HG03097 (cell line): ENCODE measurements around the gene CCNQ.

ENCODE experiments used
- ATAC-seq: cut with Tn5 transposase; IDR thresholded peaks from one replicate; pipeline ENCODE4 v1.9.1; 2021; ENCODE audit not compliant: unreplicated experiment, low FRiP score

The CCNQ gene

DNA sequence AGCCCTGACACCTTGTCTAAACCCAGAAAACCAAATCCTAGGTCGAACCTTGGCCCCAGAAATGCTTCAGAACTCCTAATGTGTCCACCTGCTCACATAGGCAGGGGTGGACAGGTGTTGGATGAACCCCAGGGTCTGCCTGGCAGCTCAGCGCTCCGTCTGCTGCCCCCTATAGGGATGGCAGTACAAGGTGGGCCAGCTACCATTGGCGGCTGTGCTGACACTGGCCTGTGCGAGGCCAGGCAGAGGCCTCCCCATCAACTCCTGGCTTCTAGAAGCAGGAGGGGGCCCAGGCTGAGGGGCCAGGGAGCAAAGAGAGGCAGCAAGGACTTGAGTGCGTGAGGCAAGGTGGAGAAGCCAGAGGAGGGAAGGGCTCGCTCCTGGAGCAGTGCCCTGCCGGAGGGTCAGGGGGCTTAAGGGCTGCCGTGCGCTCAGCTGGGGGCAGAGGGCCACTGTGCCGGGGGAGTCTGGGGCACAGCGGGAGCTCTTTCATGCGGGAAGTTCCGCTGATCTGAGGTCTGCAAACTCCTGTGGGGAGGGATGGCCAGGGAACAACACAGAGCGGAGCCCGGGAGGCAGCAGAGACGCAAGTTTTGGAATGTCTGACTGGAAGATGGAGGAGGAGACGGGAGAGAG is 20.6 kb downstream of the CCNQ start:
- no peak for ATAC-seq

DNA sequence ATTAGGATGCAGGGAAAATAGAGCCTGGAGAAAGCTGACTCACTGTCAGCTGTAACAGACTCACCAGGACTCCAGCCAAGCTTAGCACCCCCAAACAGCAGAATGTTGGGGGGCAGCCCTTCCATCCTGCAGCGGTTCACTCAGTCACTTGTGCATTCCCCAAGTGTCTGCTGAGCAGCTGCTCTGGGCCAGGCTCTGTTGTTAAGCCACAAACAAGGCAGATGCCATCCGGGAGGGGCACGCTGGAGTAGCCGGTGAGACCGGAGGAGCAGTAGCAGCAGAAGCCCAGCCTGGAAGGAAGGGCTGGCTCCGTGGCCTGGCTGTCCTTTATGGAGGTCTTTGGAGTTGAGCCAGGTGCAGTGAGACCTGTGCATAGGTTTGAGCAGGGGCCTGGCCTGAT is 22.0 kb downstream of the CCNQ start:
- no peak for ATAC-seq

DNA sequence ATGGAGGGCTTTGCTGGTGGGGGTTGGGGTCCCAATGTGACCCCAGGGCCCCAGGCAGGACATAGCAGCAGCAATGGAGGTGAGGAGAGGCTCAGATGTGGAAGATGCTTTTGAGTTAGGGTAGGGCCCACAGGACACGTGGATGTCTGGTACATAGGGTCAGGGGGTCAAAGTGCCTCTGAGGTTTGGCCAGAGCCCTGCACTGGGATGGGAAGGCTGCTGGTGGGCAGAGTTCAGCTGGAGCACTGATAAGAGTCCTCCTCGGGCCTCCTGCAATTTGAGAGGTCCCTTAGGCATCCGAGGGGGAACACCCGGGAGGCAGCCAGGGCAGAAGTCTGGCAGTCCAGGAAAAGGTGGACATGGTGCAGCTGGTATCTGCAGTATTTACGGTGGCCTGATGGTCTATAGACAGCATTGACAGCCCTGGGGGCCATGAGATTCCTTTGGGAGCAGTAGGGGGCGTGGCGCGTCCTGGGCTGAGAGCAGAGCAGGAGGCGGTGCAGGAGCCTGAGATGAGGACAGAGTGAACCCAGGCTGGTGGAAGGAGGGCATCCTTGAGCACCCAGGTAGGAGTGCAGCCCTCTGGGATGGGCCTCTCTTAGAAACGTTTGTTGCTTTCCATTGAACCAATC is 22.6 kb downstream of the CCNQ start:
- no peak for ATAC-seq

DNA sequence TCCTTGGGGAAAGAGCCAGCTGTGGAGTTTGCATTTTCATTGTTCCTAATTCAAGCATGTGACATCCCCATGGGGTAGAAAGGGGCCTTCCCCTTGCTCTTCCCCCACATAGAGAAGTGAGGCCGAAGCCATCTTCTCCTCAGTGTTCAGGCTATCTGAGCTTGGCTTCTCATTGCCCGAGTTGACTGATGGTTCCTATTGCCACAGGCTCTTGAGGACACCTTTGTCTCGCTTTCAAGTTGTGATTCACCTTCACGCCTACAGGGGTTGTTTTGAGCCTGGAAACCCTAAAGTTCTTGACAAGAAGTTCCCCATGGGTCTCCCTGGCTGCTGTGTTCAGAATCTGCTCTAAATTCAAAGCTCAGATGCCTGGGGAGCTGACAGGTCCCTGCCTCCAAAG is 25.0 kb downstream of the CCNQ start:
- ATAC-seq: no peak

DNA sequence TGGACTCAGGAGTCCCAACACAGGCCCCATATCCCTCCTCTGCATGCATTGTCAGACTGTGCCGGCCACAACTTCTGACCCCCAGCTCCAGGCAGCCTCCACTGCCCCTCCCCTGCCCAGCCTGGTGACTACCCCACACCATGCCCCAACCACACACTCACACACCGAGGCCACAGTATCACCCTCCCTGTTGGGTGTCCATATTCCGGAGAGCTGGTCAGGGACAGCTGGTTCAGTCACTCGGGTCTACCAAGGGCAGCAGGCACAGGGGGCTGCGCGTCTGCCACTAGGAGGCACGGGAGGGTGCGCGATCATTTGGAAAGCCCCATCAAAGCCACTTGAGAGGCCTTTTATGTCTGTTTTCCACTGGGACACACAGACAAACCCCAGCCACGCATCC is 26.3 kb downstream of the CCNQ start:
- ATAC-seq: no peak

DNA sequence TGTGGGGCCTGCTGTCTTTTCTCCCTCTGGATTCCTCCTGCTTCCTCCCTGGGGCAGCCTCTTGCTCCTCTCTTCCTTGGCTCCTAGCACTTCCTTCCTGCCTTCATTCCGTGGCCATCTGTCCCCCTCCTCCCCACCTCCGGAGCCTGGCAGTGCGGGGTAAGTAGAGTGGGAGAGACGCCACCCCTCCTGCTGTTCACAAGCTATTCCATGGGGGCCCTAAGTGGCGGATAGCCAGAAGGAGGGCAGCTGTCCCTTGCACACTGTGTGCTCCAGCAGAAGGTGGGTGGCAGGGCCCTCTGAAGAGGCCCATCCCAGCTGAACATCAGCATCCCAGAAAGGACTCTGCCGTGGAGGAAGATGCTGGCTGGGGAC is 27.4 kb downstream of the CCNQ start:
- no peak for ATAC-seq

DNA sequence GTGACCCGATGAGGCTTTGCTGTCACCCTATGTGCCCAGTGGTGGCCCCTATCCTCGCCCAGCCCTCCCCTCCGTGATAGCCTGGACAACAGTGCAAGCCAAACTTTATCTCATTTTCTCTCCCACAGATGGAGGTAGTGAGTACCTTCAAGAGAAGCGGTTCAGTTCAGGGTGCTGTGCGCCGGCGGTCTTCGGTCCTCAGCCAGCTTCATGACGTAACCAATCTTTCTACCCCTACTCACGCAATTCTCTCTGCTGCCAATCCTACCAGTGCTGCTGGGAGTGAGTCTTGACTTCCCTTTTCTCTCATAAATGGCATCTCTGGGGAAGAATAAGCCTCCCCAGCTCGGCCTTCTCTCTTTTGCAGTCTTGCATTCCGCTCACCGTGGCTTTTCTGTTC is 29.5 kb downstream of the CCNQ start:
- ATAC-seq: no peak

DNA sequence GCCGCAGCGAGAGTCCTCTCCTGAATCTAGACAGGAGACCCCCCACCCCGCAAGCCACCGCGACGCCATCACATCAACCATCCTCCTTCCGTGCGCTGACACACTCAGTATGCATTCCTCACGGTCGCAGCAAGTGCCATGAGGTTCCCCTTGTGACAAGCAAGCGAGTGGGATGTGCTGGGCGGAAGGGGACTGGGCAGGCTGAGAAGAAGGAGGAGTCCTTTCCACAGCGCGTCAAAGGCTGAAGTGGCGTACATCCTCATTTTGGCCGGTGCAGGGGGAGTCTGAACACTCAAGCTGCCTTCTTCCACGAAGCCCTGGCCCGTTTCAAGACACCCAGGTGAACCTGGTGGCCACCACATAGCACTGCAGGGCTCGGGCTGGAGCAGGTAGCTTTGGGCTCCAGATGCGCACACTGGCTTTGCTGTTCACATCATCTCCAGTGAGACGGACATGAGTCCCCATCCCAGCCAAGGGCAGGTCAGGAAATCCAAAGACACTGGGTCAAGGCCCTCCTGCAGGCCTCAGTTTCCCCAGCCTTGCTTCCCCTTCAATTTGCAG is 30.4 kb downstream of the CCNQ start:
- no peak for ATAC-seq

DNA sequence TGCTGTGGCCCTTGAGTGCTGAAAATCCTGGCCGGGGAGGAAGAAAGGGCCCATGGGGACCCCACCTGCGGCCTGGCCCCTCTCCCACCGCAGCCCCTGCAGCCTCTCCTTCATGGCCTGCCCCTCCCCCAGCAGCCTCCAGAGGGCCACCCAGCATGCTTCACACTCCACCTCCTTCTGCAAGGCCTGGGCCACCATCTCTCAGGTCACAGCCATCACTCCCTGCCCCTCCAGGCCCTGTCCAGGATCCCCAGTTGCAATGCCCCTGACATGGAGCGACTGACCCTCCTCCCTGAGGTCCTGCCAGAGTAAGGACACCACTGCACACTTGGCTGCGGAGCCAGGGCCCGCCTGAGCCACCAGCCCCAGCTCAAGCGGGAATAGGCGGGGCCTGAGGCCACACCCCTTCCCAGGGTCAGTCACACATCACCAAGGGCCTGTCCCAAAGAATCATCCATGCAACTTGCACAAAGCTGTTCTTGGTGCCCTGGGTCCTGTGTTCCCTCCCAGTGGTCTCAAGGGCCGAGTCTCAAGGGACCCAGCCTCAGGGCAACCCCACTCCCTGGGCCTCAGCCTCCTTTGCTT is 32.9 kb downstream of the CCNQ start:
- ATAC-seq: no peak

DNA sequence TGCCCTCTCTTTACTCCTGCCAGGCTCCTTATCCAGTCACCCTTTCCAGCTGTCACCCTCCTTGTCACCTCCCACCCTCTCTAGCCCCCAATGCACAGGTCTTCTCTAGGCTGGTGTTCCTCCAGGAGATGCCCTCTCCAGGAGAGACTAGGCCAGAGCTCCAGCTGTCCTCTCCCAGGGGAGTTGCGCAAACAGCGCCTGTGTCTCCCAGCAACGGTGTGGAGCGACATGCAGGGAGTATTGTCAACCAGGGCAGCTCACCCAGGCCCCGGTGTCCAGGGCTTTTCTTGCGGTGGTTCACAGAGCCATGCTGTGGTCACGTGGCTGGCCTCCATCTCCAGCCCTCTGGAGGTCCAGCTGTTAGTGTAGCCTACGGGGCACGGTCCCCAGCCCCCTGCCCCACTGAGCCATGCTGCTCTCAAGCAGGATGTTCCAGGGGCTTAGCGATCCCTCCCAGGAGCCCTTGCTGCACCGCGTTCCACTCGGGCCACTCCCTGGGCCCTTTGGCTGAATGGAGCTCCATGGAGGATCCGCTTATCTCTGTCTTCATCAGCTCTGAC is 34.8 kb downstream of the CCNQ start:
- ATAC-seq: no peak

DNA sequence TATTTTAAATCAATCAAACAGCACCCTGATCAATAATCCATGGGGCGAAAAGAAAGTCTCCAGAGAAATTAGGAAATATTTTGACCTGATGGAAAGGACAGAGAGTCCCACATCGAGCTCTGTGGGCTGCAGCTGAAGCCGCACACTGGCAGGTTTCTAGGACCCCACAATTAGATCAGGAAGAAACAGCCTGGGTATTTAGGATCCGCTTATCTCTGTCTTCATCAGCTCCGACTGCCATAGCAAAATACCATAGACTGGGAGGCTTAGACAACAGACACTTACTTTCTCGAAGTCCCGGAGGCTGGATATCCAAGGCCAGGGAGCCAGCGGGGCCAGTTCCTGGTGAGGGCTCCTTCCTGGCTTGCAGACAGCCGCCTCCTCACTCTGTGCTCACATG is 36.4 kb downstream of the CCNQ start:
- ATAC-seq: no peak

DNA sequence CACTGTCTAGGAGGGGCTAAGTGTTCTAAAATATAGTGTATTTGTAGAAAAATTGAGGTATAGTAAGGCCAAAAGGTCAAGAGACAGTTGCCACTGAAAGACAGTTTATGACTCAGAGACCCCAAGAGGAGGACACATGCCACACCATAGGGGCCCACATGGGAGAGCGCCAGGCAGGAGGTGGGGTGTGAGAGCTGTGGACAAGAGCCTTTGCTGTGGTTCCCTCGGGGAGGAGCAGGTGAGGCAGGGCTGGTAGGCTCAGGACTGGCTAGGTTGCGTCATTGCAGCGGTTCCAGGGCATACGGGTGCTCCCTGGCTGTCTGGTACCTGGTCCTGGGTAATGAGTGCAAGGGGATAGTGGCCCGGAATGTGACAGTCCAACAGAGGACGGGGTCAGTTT is 37.6 kb downstream of the CCNQ start:
- ATAC-seq: no peak

DNA sequence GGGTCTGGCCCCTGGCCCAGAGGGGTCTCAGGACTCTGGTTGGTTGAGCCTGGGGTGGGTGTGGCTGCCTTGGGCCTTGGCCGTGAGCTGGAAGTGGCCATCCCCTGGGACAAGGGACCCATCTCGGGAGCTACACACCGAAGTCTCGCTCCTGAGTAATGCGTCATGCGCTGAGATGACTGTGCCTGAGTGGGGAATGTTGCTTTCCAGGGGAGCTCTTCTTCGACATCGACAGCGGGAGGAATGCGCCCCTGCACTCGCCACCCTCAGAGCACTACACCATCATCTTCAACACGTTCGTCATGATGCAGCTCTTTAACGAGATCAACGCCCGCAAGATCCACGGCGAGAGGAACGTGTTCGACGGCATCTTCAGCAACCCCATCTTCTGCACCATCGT is 38.5 kb downstream of the CCNQ start:
- ATAC-seq: no peak

DNA sequence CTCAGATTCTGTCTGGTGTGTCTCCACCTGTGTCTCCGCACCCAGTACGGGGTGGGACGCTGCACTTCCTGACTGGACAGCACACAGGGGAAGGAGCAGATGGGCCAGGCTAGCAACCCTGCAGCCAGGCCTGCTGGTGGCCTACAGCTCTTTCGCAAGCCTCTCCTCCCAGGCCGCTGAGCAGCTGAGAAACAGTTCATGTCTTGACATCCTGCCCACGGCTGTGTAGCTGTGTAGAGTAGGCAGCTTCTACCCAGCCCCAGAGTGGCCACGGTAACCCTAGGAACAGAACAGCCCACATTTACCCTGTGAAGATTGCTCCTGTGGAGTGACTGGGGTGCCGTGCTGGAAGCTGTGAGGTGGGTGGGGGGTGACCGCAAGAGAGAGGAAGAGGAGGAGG is 38.9 kb downstream of the CCNQ start:
- no peak for ATAC-seq

DNA sequence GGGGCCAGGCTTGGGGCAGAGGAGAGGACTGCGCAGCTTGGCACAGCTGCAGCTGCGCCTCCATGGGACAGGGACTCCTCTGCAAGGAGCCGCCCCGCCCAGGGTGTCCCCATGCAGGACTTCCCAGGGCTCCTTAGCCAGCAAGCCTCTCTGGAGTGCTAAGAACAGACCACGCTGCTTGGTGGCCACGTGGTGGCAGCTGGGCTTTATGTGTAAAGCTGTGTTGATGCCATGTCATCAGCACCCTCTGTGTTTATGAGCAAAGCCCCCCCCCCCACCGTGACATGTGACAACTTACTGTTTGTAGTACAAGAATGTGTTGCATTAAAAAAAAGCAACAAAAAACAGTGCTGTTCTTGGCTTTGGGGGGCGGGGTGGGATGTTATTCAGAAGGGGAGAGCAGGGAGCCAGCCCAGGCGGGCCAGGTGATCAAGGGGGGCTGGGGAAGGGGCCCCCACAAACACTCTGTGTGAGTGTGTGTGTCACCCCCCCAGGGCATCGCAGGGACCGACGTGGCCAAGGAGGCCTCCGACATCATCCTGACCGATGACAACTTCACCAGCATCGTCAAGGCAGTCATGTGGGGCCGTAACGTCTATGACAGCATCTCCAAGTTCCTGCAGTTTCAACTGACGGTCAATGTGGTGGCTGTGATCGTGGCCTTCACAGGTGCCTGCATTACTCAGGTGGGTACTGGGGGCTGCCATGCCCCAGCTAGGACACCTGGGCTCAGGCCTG is 41.2 kb downstream of the CCNQ start:
- no peak for ATAC-seq

DNA sequence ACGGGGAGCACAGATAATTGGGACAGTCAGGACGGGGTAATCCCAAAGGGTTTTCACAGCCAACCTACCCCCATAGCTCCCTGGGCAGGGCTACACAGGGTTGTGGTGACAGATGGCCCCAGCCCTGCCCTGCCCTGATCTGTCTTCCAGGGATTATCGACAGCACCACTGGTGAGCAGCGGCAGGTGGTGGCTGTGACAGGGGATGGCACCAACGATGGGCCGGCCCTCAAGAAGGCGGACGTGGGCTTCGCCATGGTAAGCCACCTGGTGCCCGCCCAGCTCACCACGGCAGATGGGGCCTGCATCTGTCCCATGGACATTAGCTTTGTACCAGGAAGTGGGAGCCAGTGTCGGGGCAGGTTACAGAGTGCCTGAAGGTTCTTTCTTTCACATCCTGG is 42.2 kb downstream of the CCNQ start:
- ATAC-seq: no peak

DNA sequence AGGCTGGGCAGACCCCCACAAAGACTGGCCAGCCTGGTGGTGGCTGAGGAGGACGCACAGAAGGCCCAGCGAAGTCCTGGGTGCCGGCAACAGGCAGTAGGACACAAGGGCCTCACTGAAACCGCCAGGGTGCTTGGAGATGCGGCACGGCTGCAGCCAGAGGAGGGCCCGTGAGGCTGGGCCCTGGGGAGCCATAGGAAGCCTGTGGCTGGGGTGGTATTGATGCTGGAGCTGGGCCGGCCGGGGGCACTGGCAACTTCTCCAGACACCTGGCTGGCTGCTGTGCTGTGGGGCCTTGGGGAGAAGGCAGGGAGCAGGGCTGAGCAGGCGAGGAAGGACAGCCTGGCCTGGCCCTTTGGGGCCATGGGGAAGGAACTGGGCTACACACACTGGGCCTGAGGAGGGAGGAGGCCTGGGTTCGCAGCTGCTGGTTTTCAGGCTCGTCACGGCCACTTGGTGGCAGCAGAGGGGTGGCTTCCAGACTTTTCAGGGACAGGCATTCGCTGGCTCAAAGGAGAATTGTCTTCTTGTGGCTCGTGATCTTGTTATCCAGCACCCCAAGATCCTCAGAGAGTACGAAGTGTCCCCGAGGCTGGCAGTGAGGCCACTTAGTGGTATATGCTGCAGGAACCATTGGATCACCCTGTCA is 44.3 kb downstream of the CCNQ start:
- no peak for ATAC-seq

DNA sequence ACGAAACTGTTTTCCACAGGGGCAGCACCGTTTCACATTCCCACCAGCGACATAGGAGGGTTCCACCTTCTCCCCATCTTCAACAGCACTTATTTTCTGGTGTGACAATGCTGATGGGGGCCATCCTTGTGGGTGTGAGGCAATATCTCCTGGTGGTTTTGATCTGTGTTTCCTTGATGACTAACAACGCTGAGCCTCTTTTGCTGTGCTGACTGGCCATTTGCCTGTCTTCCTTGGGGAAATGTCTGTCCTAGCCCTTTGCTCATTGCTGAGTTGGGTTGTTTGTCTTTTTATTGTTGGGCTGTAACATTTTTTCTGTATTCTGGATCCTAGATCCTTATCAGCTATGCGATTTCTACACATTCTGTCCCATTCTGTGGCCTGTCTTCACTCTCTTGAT is 47.8 kb downstream of the CCNQ start:
- ATAC-seq: no peak

DNA sequence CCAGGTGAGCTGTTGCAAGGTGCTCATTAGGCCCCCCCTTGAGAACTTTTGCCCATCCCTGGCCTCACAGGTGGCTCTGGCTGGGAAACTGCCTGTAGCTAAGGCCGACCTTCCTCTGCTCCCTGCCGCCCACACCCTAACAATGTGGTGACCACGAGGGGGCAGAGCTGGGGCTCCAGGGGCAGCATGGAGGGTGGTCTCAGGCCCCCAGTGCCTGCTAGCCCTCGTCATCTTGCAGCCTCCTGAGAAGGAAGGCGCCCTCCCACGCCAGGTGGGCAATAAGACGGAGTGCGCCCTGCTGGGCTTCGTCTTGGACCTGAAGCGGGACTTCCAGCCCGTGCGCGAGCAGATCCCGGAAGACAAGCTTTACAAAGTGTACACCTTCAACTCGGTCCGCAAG is 49.1 kb downstream of the CCNQ start:
- ATAC-seq: no peak

DNA sequence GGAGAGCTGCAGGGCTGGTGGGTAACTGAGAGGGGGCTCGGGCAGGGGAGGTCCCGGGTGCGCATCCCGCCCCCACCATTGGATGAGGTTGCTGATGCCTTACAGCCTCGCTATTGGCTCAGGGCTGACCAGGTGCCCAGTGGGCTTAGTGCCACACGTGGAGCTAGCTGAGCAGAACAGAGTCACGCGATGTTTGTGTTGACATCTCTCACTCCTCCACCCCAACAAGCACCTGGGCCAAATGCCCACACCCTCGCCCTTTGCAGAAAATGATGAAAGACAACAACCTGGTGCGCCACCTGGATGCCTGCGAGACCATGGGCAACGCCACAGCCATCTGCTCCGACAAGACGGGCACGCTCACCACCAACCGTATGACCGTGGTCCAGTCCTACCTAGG is 49.7 kb downstream of the CCNQ start:
- ATAC-seq: no peak

DNA sequence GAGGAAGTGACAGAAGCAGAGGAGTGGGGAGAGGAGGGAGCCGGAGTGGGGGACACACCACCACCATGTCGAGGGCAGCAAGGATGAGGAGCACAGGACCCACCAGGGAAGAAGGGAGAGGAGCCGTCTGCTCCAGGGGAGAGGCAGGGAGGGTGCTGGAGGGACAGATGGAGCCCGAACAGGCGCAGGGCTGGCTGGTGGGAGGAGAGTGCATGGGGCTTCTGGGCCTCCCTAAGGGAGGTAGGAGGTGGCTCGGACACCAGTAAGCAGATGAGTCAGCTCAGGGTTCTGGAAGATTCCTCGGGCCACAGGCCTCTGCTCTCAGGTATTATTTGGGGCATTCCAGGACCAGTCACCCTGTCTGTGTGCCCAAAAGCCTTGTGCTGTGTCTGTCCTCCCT is 51.7 kb downstream of the CCNQ start:
- no peak for ATAC-seq
